ENCODE results near the gene ZNRF3. TPM values are rescaled to one million over a fixed set of nuclear protein-coding genes. Genes with fewer than 3 reads are reported as not detected.

Gene ZNRF3
- total RNA-seq, 2 donors from 2014 or later = 7.8 to 8.6 TPM

DNA sequence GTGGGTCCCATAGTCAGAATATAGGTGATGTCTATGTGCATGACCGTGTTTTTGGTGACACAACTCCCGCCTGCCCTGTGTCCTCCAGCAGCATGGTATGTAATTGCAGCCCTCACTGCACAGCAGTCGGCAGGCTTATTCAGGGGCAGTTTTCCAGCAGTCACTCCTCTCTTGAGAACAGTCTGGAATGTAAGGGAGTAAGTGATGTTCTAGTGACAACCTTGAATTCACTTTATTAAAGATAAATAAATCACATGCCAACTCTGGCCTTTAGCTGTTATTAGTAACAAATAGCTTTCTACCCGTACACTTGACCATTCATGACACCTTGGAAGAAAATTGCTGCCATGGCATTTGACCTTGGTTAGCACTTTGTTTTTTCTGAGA is 27.9 kb downstream of the ZNRF3 start:
- no peaks in the 10 kb centered on the region for H3K27me3 ChIP-seq
- peaks cover 46% of the 10 kb centered on the region for H3K4me1 ChIP-seq
- intact Hi-C loops (cut with DNase I) = loop anchor here (5.0 kb wide), 1 partner anchor 116 kb away; no protein-coding TSS in a partner anchor
- WGBS, 2 donors = 50 to 51% methylated on average over 4 of the region's 4 CpGs
- DNase-seq (no peak), ATAC-seq (no peak)
- no peak for TF ChIP-seq POLR2A (IDR thresholded peaks at IDR 0.05)
- TF ChIP-seq, protein P1, sequence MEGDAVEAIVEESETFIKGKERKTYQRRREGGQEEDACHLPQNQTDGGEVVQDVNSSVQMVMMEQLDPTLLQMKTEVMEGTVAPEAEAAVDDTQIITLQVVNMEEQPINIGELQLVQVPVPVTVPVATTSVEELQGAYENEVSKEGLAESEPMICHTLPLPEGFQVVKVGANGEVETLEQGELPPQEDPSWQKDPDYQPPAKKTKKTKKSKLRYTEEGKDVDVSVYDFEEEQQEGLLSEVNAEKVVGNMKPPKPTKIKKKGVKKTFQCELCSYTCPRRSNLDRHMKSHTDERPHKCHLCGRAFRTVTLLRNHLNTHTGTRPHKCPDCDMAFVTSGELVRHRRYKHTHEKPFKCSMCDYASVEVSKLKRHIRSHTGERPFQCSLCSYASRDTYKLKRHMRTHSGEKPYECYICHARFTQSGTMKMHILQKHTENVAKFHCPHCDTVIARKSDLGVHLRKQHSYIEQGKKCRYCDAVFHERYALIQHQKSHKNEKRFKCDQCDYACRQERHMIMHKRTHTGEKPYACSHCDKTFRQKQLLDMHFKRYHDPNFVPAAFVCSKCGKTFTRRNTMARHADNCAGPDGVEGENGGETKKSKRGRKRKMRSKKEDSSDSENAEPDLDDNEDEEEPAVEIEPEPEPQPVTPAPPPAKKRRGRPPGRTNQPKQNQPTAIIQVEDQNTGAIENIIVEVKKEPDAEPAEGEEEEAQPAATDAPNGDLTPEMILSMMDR (IDR thresholded peaks at IDR 0.05) = no peak
- H3K27ac ChIP-seq = peak overlapping the region; percentile 19 to 74 (median 48)
- H3K36me3 ChIP-seq (replicated peaks in 1 of 2; ENCODE audit: insufficient read depth in 1 of 2, low read depth in 2 of 2) = no peaks in the 10 kb centered on the region
- no peak overlapping the region for H3K4me3 ChIP-seq
- no peaks in the 10 kb centered on the region for H3K9me3 ChIP-seq

DNA sequence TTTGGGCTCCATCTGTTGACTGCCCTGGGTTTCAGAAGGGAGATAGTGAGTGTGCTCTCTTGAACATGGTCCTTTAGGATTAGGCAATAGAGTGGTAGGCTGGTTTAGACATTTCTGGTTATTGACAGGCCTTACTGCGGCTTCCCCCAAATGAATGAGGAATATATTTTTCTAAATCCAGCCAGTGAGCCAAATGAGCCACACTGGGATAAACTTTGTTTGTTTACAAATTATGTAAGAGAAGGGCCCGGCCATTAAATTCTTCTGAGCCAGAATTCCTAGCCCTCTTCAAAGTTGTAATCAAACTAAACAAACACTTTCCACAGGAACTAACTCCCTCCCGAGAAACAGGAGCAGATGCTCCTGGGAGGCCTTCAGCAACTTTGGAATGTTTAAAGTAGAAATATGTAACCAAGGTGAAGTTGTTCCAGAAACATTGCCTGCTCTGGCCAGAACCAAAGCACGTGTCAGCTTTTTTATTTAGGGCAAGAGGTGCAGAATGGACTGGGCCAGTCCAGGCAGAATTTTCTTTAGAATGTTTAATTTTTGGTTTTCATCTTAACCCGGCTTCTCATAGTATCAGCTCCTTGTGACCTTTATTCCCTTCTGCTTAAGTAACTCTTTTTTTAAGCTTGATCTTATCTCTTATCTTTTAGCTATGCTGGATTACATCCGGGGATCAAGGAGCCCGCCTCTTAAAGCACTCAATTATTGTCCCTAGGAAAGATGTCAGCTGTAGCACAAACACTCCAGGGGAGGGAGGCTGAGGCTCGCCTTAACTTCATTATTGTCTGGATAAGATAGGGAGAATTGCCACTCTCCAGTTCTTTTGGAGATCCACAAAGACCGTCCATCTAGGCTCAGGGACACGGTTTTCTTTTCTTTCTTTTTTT is 28.7 kb downstream of the ZNRF3 start:
- ATAC-seq = peak; percentile 72
- peaks cover 45% of the 10 kb centered on the region for H3K4me1 ChIP-seq
- no peaks in the 10 kb centered on the region for H3K9me3 ChIP-seq
- 15 to 20% methylated on average over 10 of the region's 10 CpGs for WGBS, 2 donors
- no peaks in the 10 kb centered on the region for H3K36me3 ChIP-seq (replicated peaks in 1 of 2; ENCODE audit: insufficient read depth in 1 of 2, low read depth in 2 of 2)
- peak in 1 of 4 donors; percentile 24 for DNase-seq
- no peaks in the 10 kb centered on the region for H3K27me3 ChIP-seq
- H3K4me3 ChIP-seq = no peak overlapping the region
- intact Hi-C loops (cut with DNase I) = loop anchor here (5.0 kb wide), 1 partner anchor 115 kb away; no protein-coding TSS in a partner anchor
- TF ChIP-seq POLR2A (IDR thresholded peaks at IDR 0.05) = no peak
- peak overlapping the region; percentile 22 to 74 (median 56) for H3K27ac ChIP-seq

DNA sequence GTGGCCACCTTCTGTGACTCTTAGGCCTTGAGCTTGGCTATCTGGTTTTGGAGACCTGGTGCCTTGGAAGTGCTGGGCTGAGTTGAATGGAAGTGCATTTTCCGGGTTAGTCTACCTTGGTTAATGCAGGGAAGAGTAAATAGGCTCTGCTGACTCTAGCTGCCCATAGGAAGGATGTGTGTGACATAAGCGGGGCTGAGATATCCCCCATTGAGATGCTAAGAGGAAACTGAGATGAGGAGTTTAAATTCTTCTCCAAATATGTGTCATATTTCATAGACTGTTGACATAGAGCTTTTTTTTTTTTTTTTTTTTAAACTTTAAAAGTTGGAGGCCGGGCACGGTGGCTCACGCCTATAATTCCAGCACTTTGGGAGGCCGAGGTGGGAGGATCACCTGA is 30.8 kb downstream of the ZNRF3 start:
- no peak for ATAC-seq

DNA sequence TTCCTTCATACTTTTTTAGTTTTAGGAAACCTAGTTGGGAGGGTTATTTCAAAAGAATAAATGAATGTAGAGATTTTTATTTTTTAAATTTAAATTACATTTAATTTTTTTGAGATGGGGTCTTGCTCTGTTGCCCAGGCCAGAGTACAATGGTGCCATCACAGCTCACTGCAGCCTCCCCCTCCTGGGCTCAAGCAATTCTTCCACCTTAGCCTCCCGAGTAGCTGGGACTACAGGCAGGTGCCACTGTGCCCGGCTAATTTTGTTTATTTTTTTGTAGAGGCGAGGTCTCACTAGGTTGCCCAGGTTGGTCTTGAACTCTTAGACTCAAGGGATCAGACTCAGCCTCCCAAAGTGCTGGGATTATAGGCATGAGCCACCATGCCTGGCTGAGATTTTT is 32.6 kb downstream of the ZNRF3 start:
- Histone ChIP-seq H3K4me3 (no peak overlapping the region), H3K4me1 (peaks cover 63% of the 10 kb centered on the region), H3K27me3 (no peaks in the 10 kb centered on the region), H3K27ac (no peak overlapping the region), H3K9me3 (no peaks in the 10 kb centered on the region), H3K36me3 (replicated peaks in 1 of 2; ENCODE audit: insufficient read depth in 1 of 2, low read depth in 2 of 2) (no peaks in the 10 kb centered on the region)
- DNase-seq (no peak), ATAC-seq (no peak)
- intact Hi-C loops (cut with DNase I) = no loop called here
- 56 to 64% methylated on average over 3 of the region's 3 CpGs for WGBS, 2 donors
- TF ChIP-seq POLR2A (IDR thresholded peaks at IDR 0.05) = no peak
- TF ChIP-seq, protein P1 (IDR thresholded peaks at IDR 0.05) = no peak

More for the DNA sequence above, 30.8 kb downstream of the ZNRF3 start:
- intact Hi-C loops (cut with DNase I) = loop anchor here (5.0 kb wide), 1 partner anchor 113 kb away; no protein-coding TSS in a partner anchor
- Histone ChIP-seq H3K27me3 (no peaks in the 10 kb centered on the region), H3K4me1 (peaks cover 57% of the 10 kb centered on the region), H3K9me3 (no peaks in the 10 kb centered on the region), H3K36me3 (replicated peaks in 1 of 2; ENCODE audit: insufficient read depth in 1 of 2, low read depth in 2 of 2) (no peaks in the 10 kb centered on the region), H3K27ac (no peak overlapping the region), H3K4me3 (no peak overlapping the region)
- 77 to 91% methylated on average over 6 of the region's 6 CpGs for WGBS, 2 donors
- DNase-seq = no peak
- TF ChIP-seq, protein P1 (IDR thresholded peaks at IDR 0.05) = no peak
- no peak for TF ChIP-seq POLR2A (IDR thresholded peaks at IDR 0.05)

DNA sequence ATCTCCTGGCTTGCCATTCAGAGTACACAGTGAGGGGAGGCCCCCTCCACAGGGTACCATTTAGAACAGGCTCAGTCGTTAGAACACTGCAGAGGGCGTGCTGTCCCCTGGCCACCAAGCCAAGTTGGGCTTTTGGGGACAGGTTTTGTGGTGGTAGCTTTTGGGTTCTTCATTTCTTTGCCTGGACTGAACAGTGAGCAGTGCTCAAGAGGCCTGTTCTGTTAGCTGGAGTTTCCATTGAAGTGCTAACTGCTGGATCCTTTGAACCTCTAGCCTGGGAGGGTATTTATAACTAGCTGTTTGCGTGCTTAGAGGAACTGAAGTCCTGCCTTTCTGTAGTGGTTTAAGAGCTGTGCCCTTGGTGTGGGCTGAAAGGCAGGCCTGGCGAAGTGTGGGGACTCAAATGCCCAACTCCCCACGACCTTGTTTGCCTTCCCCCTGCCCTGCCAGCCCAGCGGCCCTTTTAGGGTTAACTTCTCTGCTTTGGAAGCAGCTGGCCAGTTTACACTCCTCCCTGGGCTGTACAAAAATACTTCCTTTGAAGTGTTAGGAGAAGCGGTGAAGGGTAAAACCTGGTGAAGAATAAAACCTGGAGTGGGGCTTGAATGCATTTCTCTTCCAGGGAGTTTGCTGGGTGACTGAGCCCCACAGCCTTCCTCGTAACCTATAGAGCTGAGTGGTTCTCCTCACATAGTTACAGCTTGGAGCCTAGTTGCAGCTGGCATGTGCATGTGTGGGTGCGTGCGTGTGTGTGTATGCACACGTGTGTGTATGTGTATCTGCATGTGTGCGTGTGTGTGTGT is 34.6 kb downstream of the ZNRF3 start:
- peak; percentile 57 to 74 (median 68) for DNase-seq
- intact Hi-C loops (cut with DNase I) = no loop called here
- WGBS, 2 donors = 16 to 19% methylated on average over 11 to 12 of the region's 12 CpGs
- peak; percentile 92 for ATAC-seq
- no peak for TF ChIP-seq POLR2A (IDR thresholded peaks at IDR 0.05)
- Histone ChIP-seq H3K9me3 (no peaks in the 10 kb centered on the region), H3K27me3 (no peaks in the 10 kb centered on the region), H3K36me3 (replicated peaks in 1 of 2; ENCODE audit: insufficient read depth in 1 of 2, low read depth in 2 of 2) (no peaks in the 10 kb centered on the region), H3K27ac (peak overlapping the region; percentile 51 to 67 (median 60)), H3K4me3 (no peak overlapping the region), H3K4me1 (peaks cover 62% of the 10 kb centered on the region)

All from body of pancreas (tissue), 4 donors.